Transverse colon (tissue), 4 donors: ENCODE measurements around the gene INO80C.

Experiments used
- EP300 ChIP-seq: sonication (generic); formaldehyde crosslinking; IDR thresholded peaks from one replicate; pipeline ENCODE4 v1.6.1; 2017; ENCODE audit warnings: antibody characterized with exemption, low read depth
- POLR2A ChIP-seq: fragments of 450-650 bp; IDR thresholded peaks from one replicate; pipeline ENCODE4 v1.6.1; 2016; ENCODE audit warnings: antibody characterized with exemption, mild to moderate bottlenecking, moderate library complexity
- POLR2AphosphoS5 ChIP-seq, 3 donors: sonication (generic); formaldehyde crosslinking; IDR thresholded peaks; one replicate each; pipeline ENCODE4 v1.6.1; 2016; ENCODE audit warnings: antibody characterized with exemption in 3 of 3
- TF ChIP-seq, protein P1 (sequence below), 5 experiments: fragments of 200-600 bp in 3 of 5; fragments of 450-650 bp in 2 of 5; sonication (generic) in 3 of 5; IDR thresholded peaks; 1 replicate in 2 of 5; 2 replicates in 3 of 5; pipeline ENCODE4 v1.5.1; 2016 to 2017; ENCODE audit warnings: antibody characterized with exemption in 5 of 5, inconsistent platforms in 3 of 5, mild to moderate bottlenecking in 2 of 5, moderate library complexity in 1 of 5

DNA sequence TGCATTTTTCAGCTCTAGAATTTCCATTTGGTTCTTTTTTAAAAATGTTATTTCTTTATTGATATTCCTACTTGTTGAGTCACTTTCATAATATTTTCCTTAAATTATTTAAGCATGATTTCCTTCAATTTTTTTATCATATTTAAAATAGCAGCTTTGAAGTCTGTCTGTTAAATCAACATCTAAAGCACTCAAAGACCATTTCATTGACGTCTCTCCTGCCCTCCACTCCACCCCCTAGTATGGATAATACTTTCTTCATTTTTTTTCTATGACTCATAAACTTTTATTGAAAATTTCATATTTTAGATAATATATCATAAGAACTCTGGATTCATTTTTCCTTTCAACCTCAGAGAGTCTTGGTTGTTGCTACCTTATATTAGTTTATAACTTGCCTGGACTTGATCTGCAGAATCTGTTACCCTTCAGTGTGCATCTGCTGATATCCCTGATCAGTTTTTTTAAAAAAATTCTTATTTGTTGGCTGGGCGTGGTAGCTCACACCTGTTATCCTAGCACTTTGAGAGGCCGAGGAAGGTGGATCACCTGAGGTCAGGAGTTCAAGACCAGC, 61.6 kb downstream of the INO80C start:
- TF ChIP-seq, protein P1, sequence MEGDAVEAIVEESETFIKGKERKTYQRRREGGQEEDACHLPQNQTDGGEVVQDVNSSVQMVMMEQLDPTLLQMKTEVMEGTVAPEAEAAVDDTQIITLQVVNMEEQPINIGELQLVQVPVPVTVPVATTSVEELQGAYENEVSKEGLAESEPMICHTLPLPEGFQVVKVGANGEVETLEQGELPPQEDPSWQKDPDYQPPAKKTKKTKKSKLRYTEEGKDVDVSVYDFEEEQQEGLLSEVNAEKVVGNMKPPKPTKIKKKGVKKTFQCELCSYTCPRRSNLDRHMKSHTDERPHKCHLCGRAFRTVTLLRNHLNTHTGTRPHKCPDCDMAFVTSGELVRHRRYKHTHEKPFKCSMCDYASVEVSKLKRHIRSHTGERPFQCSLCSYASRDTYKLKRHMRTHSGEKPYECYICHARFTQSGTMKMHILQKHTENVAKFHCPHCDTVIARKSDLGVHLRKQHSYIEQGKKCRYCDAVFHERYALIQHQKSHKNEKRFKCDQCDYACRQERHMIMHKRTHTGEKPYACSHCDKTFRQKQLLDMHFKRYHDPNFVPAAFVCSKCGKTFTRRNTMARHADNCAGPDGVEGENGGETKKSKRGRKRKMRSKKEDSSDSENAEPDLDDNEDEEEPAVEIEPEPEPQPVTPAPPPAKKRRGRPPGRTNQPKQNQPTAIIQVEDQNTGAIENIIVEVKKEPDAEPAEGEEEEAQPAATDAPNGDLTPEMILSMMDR (IDR thresholded peaks at IDR 0.05) = no peak
- TF ChIP-seq POLR2AphosphoS5 (IDR thresholded peaks at IDR 0.05) (no peak), EP300 (no peak), POLR2A (no peak)
